HFFc6 (cell line): ENCODE results near the gene JUNB. TPM values are rescaled to one million over a fixed set of nuclear protein-coding genes. Genes with fewer than 3 reads are reported as not detected.
A peak's percentile ranks its signal among the peaks of the same experiment; 100 is the strongest.
"Not testable (repeated sequence)": the region's sequence is repeated elsewhere in the genome, so short reads cannot be mapped to it uniquely, and the experiment has no call there.

Source experiments
- DNase-seq: peaks from one replicate; pipeline ENCODE4 v3.0.0-alpha.2; 2018
- H3K27ac Mint-ChIP-seq: 2 replicates; pipeline ENCODE4 v1.8.0; 2020; ENCODE audit warnings: mild to moderate bottlenecking, mixed read lengths
- H3K27me3 Mint-ChIP-seq: 2 replicates; pipeline ENCODE4 v1.8.0; 2021; ENCODE audit warnings: mild to moderate bottlenecking, moderate library complexity, mixed read lengths; ENCODE audit not compliant: insufficient read depth
- H3K36me3 Mint-ChIP-seq: 2 replicates; pipeline ENCODE4 v1.8.0; 2021; ENCODE audit warnings: low read depth, mixed read lengths
- H3K4me1 Mint-ChIP-seq: 2 replicates; pipeline ENCODE4 v1.8.0; 2020; ENCODE audit warnings: low read depth, mixed read lengths
- H3K4me3 Mint-ChIP-seq: 2 replicates; pipeline ENCODE4 v1.8.0; 2020; ENCODE audit warnings: mild to moderate bottlenecking, moderate library complexity, mixed read lengths
- H3K9me3 Mint-ChIP-seq: 2 replicates; pipeline ENCODE4 v1.8.0; 2020; ENCODE audit warnings: mild to moderate bottlenecking, mixed read lengths
- CTCF ChIP-seq: fragments of 200-600 bp; sonication (generic); IDR thresholded peaks from 2 replicates; pipeline ENCODE4 v1.5.0; 2021; ENCODE audit warnings: antibody characterized with exemption, mild to moderate bottlenecking
- total RNA-seq, 6 experiments: library from RNA; stranded (reverse); fragmentation: NEBNext Ultra II Directional; extraction: Animal tissue kit (Norgen Biotek cat#: 25700); gene quantifications; 2 replicates in 1 of 6; 3 replicates in 5 of 6; pipeline ENCODE4 v1.2.3, GENCODE V29; 2021

The JUNB gene
- total RNA-seq, 6 experiments from 2014 or later = 52.1 to 89.2 (median 83.8) TPM

DNA sequence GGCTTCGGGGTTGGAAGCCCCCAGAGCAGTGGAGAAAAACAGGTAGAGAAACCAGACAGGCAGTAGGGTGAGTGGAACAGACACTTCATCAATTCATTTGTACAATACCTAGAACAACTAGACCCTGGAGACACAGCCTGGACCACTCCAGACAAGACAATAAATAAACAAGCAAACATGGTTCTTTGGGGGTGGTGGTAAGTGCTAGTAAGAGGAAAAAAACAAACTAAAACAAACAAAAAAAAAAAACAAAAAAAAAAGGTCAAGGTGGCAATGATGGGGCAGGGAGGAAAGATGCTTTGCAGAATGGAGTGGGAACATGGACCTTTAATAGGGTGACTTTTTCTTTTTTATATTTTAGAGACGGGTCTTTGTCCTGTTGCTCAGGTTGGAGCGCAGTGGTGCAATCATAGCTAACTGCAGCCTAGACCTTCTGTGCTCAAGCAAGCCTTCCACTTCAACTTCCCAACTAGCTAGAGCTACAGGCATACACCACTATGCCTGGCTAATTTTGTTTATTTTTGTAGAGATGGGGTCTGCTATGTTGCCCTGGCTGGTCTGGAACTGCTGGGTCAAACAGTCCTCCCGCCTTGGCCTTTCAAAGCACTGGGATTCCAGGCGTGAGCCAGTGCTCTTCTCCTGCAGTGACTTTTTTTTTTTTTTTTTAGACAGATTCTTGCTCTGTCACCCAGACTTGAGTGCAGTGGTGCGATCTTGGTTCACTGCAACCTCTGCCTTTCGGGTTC, 3.1 kb downstream of the JUNB start:
- peaks cover 4% of the 10 kb centered on the region; the same call in 1 of the 2 replicates for H3K9me3 Mint-ChIP-seq
- peaks cover 32% of the 10 kb centered on the region for H3K4me1 Mint-ChIP-seq
- peaks cover 4% of the 10 kb centered on the region for H3K36me3 Mint-ChIP-seq
- peak overlapping the region; percentile 87 for H3K27ac Mint-ChIP-seq
- TF ChIP-seq CTCF = no peak
- peak overlapping the region; percentile 81 for H3K4me3 Mint-ChIP-seq
- peaks cover 44% of the 10 kb centered on the region for H3K27me3 Mint-ChIP-seq
- no peak for DNase-seq

- Mint-ChIP-seq H3K4me1 (peaks cover 31% of the 10 kb centered on the region), H3K9me3 (peaks cover 4% of the 10 kb centered on the region; the same call in 1 of the 2 replicates), H3K36me3 (peaks cover 4% of the 10 kb centered on the region), H3K27me3 (peaks cover 44% of the 10 kb centered on the region), H3K27ac (peak overlapping the region; percentile 87), H3K4me3 (peak overlapping the region; percentile 81)
- DNase-seq = no peak
- no peak for TF ChIP-seq CTCF
Observed at GRCh38 chr19:12794971-12795381, 3.7 kb downstream of the JUNB start.

DNA sequence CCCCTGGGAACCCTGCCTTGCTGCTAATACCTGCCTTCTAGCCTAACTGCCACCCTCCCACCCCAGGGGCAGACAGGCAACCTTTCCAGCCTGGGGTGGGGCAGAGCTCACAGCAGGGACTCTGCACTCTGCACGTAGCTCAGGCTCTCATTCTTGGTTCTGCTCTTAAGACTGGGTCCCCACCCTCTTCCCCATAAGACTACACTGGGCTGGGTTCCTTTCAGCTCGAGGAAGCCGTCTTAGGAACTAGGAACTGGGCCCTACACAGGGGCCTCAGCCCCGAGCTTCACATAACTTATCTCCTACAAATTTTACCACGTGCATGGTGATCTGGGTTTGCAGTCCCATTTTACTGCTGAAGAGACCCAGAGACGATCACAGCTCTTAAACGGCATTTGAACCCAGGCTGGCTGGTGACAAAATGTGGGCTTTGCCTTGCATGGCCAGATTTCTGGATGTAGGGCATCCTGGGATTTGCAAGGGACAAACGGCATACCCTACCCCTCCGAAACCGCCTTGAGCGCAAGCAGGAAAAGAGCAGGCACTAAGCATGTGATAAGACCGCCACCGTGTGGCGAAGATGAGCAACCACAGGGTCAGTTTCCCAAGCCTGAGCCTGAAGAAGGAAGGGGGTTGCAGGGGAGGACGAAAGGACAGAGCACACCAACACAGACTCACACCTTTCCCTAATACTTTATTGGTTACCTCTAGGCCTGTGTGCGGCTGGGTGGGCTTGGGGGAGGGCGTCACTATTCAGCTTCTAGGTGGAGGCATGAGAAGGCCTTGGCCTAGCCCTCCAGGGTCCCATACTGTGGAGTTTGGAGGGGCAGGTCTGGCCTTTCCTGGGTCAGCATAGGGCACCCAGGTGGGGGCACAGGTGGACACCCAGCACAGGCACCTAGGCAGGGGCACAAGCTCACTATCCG, 5.1 kb downstream of the JUNB start:
- H3K27me3 Mint-ChIP-seq = peaks cover 40% of the 10 kb centered on the region
- peak overlapping the region; percentile 43 for H3K4me3 Mint-ChIP-seq
- H3K9me3 Mint-ChIP-seq = peaks cover 4% of the 10 kb centered on the region; the same call in 1 of the 2 replicates
- peaks cover 4% of the 10 kb centered on the region for H3K36me3 Mint-ChIP-seq
- H3K27ac Mint-ChIP-seq = peak overlapping the region; percentile 51
- peak; percentile 60 for DNase-seq
- peaks cover 30% of the 10 kb centered on the region for H3K4me1 Mint-ChIP-seq
- peak; percentile 96 for TF ChIP-seq CTCF

DNA sequence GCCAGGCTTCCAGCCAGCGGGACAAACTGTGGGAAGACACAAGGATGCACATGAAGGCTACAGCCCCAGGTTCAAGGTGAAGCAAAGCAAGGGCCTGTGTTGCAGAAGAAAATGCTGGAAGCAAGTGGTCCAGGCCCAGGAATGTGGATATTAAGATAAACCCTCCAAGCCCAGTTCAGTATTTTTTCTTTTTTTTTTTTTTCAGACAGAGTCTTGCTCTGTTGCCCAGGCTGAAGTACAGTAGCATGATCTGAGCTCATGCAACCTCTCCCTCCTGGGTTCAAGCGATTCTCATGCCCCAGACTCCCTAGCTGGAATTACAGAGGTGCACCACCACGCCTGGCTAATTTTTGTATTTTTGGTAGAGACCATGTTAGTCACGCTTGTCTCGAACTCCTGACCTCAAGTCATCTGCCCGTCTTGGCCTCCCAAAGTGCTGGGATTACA, 5.9 kb downstream of the JUNB start:
- H3K9me3 Mint-ChIP-seq = no peaks in the 10 kb centered on the region
- TF ChIP-seq CTCF = no peak
- H3K27ac Mint-ChIP-seq = no peak overlapping the region
- peaks cover 4% of the 10 kb centered on the region for H3K36me3 Mint-ChIP-seq
- H3K4me1 Mint-ChIP-seq = peaks cover 32% of the 10 kb centered on the region
- no peak for DNase-seq
- peaks cover 33% of the 10 kb centered on the region for H3K27me3 Mint-ChIP-seq
- H3K4me3 Mint-ChIP-seq = no peak overlapping the region

DNA sequence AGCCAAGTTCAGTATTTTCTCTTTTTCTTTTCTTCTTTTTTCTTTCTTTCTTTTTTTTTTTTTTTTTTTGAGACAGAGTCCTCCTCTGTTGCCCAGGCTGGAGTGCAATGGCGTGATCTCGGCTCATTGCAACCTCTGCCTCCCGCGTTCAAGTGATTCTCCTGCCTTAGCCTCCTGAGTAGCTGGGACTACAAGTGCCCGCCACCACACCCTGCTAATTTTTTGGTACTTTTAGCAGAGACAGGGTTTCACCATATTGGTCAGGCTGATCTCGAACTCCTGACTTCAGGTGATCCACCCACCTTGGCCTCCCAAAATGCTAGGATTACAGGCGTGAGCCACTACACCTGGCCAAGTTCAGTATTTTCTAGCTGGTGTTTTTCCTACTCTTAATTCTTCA, 6.3 kb downstream of the JUNB start:
- not testable (repeated sequence) for H3K36me3 Mint-ChIP-seq, H3K9me3 Mint-ChIP-seq, H3K27ac Mint-ChIP-seq, H3K4me3 Mint-ChIP-seq, DNase-seq
- Mint-ChIP-seq H3K27me3 (peaks cover 31% of the 10 kb centered on the region), H3K4me1 (peaks cover 37% of the 10 kb centered on the region)
